GM12878 (cell line): ENCODE data around the gene ITPKB. TPM values are rescaled to one million over a fixed set of nuclear protein-coding genes. Genes with fewer than 3 reads are reported as not detected.

Experiments
- ATAC-seq: fragments of 200-7000 bp; cut with Tn5 transposase; 3 replicates; pipeline ENCODE4 v1.9.1; 2020; ENCODE audit warnings: mild to moderate bottlenecking, moderate library complexity
- BruUV-seq: library from RNA; stranded (reverse); fragments of 400-500 nt; replicated peaks from 2 replicates; lab custom pipeline; 2021; lab: Mats Ljungman, UMichigan
- CTCF ChIA-PET: fragments of 300-600 bp; sonication (Branson Sonifier 250); formaldehyde crosslinking; extraction: SDS; loops from one replicate; lab custom pipeline; 2021; ENCODE audit warnings: inconsistent platforms; lab: Yijun Ruan, JAX
- POLR2A ChIA-PET: fragments of 350-600 bp; formaldehyde crosslinking; extraction: SDS; loops from one replicate; lab custom pipeline; 2021; ENCODE audit warnings: inconsistent platforms; lab: Charles Lee
- RAD21 ChIA-PET: fragments of 300-600 bp; sonication (Branson Sonifier 250); formaldehyde crosslinking; loops from one replicate; lab custom pipeline; 2023; ENCODE audit warnings: antibody characterized with exemption; ENCODE audit not compliant: unreplicated experiment; lab: Charles Lee
- SMC1A ChIA-PET: fragments of 300-600 bp; sonication (Branson Sonifier 250); formaldehyde crosslinking; loops from one replicate; lab custom pipeline; 2023; ENCODE audit not compliant: unreplicated experiment, uncharacterized antibody; lab: Charles Lee
- DNase-seq: peaks from one replicate; pipeline ENCODE4 v3.0.0-alpha.2; 2011; ENCODE audit warnings: low read depth, low spot score
- FAIRE-seq: peaks from 3 replicates; lab custom pipeline; 2011; peaks lifted over from hg19 to GRCh38; lab: Jason Lieb, UNC
- H2AFZ ChIP-seq: 2 replicates; pipeline ENCODE4 v1.6.0; 2011; ENCODE audit warnings: low read depth, low read length, control low read depth; ENCODE audit not compliant: control insufficient read depth
- H3K27ac ChIP-seq: 2 replicates; pipeline ENCODE4 v1.5.1; 2011; ENCODE audit warnings: control low read depth; ENCODE audit not compliant: control insufficient read depth, insufficient read depth
- H3K27me3 ChIP-seq, 2 experiments: replicated peaks in 1 of 2; 2 replicates each; pipeline versions ENCODE4 v1.6.0 to v1.6.1; 2011; ENCODE audit warnings: low read length in 1 of 2; ENCODE audit not compliant: control insufficient read depth in 2 of 2, insufficient read depth in 2 of 2
- H3K36me3 ChIP-seq, 2 experiments: 2 replicates each; pipeline ENCODE4 v1.5.1; 2011; ENCODE audit warnings: low read length in 1 of 2; ENCODE audit not compliant: control insufficient read depth in 2 of 2, insufficient read depth in 2 of 2
- H3K4me1 ChIP-seq: 2 replicates; pipeline ENCODE4 v1.6.1; 2011; ENCODE audit warnings: mild to moderate bottlenecking, low read length, moderate library complexity, mixed read lengths; ENCODE audit not compliant: control insufficient read depth, insufficient read depth
- H3K4me2 ChIP-seq: 2 replicates; pipeline ENCODE4 v1.6.0; 2011; ENCODE audit warnings: control low read depth; ENCODE audit not compliant: control insufficient read depth, insufficient read depth
- H3K4me3 ChIP-seq: fragments of 200-600 bp; sonication (generic); 2 replicates; pipeline ENCODE4 v1.5.1; 2016
- H3K79me2 ChIP-seq: 2 replicates; pipeline ENCODE4 v1.6.0; 2011; ENCODE audit warnings: low read length; ENCODE audit not compliant: control insufficient read depth, insufficient read depth
- H3K9ac ChIP-seq: 2 replicates; pipeline ENCODE4 v1.8.0; 2011; ENCODE audit warnings: low read length, control low read depth, mixed read lengths; ENCODE audit not compliant: control insufficient read depth, insufficient read depth
- H3K9me3 ChIP-seq: replicated peaks from 3 replicates; pipeline ENCODE4 v1.5.1; 2011; ENCODE audit warnings: mild to moderate bottlenecking, low read length; ENCODE audit not compliant: control insufficient read depth, insufficient read depth
- H4K20me1 ChIP-seq: 2 replicates; pipeline ENCODE4 v1.6.0; 2011; ENCODE audit not compliant: control insufficient read depth, insufficient read depth
- CHD2 ChIP-seq: IDR thresholded peaks from 2 replicates; pipeline ENCODE4 v1.6.1; 2011; ENCODE audit warnings: low read depth, low read length, improper control_type of control experiment, borderline replicate concordance
- IKZF1 ChIP-seq: fragments of 450-650 bp; conservative IDR thresholded peaks from 2 replicates; pipeline ENCODE4 v1.6.1; 2017; ENCODE audit warnings: antibody characterized with exemption, mild to moderate bottlenecking
- IKZF2 ChIP-seq, 2 experiments: fragments of 450-650 bp; IDR thresholded peaks; 2 replicates each; pipeline ENCODE4 v1.6.1; 2017; ENCODE audit warnings: mild to moderate bottlenecking in 2 of 2, moderate library complexity in 2 of 2
- MTA2 ChIP-seq: fragments of 450-650 bp; IDR thresholded peaks from 2 replicates; pipeline ENCODE4 v1.6.1; 2016; ENCODE audit warnings: low read depth, mild to moderate bottlenecking, moderate library complexity
- RUNX3 ChIP-seq: IDR thresholded peaks from 2 replicates; pipeline ENCODE4 v1.6.1; 2012; ENCODE audit warnings: low read length, inconsistent platforms
- ZBED1 ChIP-seq: IDR thresholded peaks from 2 replicates; pipeline ENCODE4 v1.6.1; 2016; ENCODE audit warnings: borderline replicate concordance
- WGBS: methylation state at CpG from one replicate; pipeline ENCODE4 v1.1.6; 2016; ENCODE audit warnings: low lambda C conversion rate; ENCODE audit not compliant: insufficient replicate concordance, insufficient coverage; ENCODE audit errors: missing lambda C conversion rate; 5-methylcytosine and 5-hydroxymethylcytosine counted together
- in situ Hi-C: fragments of 300-500 bp; cut with MboI; formaldehyde crosslinking; loops from 9 replicates; pipeline ENCODE4 v1.14.3; 2018; ENCODE audit warnings: mixed read lengths
- intact Hi-C: fragments of 100-400 bp; cut with micrococcal nuclease; formaldehyde crosslinking; loops from one replicate; pipeline ENCODE4 v1.14.2; 2022; ENCODE audit not compliant: unreplicated experiment
- polyA plus RNA-seq, 11 experiments: library from polyadenylated mRNA; depleted of rRNA in 4 of 11; unstranded in 6 of 11; stranded (reverse) in 5 of 11; fragments of >200 nt; fragmentation: Nextera tagmentation in 4 of 11; fragmentation: Illumina TruSeq in 1 of 11; extraction: Ambion mirVana in 4 of 11; extraction: Trizol in 1 of 11; gene quantifications; 1 replicate in 1 of 11; 2 replicates in 10 of 11; pipeline versions ENCODE4 v1.2.1 to v1.2.3, GENCODE V29; 2011 to 2016; ENCODE audit warnings: inconsistent platforms in 2 of 11, missing spikeins in 2 of 11, low read depth in 1 of 11
- total RNA-seq, 4 experiments: library from RNA; depleted of rRNA in 3 of 4; stranded (reverse); fragments of >200 nt in 3 of 4; fragmentation: Illumina TruSeq in 1 of 4; extraction: Trizol in 1 of 4; gene quantifications; 2 replicates each; pipeline versions ENCODE4 v1.2.1 to v1.2.3, GENCODE V29; 2013 to 2021

The ITPKB gene
- total and polyA plus RNA-seq, 10 of the 15 experiments (the other 5 are each of a cell fraction or from before 2014, with no cell fraction given): 1.3 to 38.7 (median 12.9) TPM

GRCh38 chr1:226688056-226688748 lies 50.9 kb downstream of the ITPKB start:
- no TSS peak for BruUV-seq
- POLR2A ChIA-PET: interaction anchor here (0.6 to 3.6 kb wide), 8 partner anchors 10 to 51 kb away, joined by 3 to 21 read pairs (median 4); no protein-coding TSS in a partner anchor
- Histone ChIP-seq H3K4me1 (peaks cover 22% of the 10 kb centered on the region), H3K9ac (no peak overlapping the region), H3K36me3 (peaks cover 4 to 5% of the 10 kb centered on the region in 2 experiments; a peak in 2 of 4 replicates), H3K79me2 (peaks cover 7% of the 10 kb centered on the region), H3K27me3 (no peaks in the 10 kb centered on the region), H3K4me2 (no peak overlapping the region), H3K27ac (no peak overlapping the region)
- CTCF ChIA-PET: interaction anchor here (0.9 to 3.7 kb wide), 21 partner anchors 9 to 263 kb away, joined by 3 to 40 read pairs (median 4); no protein-coding TSS in a partner anchor
- in situ Hi-C loops: no loop called here
- DNase-seq (no peak), FAIRE-seq (no peak), ATAC-seq (peak; percentile 79)
- 27% methylated on average over 6 of the region's 6 CpGs for WGBS
- TF ChIP-seq IKZF2 (IDR thresholded peaks at IDR 0.05) (0 out of 4 replicates have a peak, but pooled peaks of 1 of the 2 experiments have one; percentile 35), MTA2 (peak; percentile 22; the same call in 1 of the 2 replicates), RUNX3 (peak; percentile 16; the same call in 1 of the 2 replicates), ZBED1 (no peak), IKZF1 (0 out of 2 replicates have a peak, but pooled peaks have one; percentile 23), CHD2 (no peak)
- TF ChIP-seq, all 136 proteins: peak for 4
- no peaks in the 10 kb centered on the region for H3K9me3 ChIP-seq
- intact Hi-C loops: no loop called here
- RAD21 ChIA-PET: interaction anchor here (0.6 to 3.4 kb wide), 20 partner anchors 8 to 142 kb away, joined by 3 to 20 read pairs (median 4); no protein-coding TSS in a partner anchor
- H4K20me1 ChIP-seq: no peaks in the 10 kb centered on the region
- SMC1A ChIA-PET: interaction anchor here (0.6 to 2.9 kb wide), 20 partner anchors 9 to 623 kb away, joined by 3 to 20 read pairs (median 4); no protein-coding TSS in a partner anchor
- H3K4me3 ChIP-seq: no peak overlapping the region
- H2AFZ ChIP-seq: no peak overlapping the region
